Astrocyte (in vitro differentiated cells and primary cell): ENCODE data around the gene USP11. TPM values are rescaled to one million over a fixed set of nuclear protein-coding genes. Genes with fewer than 3 reads are reported as not detected.

Experiments used
- DNase-seq: peaks from one replicate; pipeline ENCODE4 v3.0.0-alpha.2; 2010; ENCODE audit warnings: low read depth
- FAIRE-seq: peaks from 2 replicates; lab custom pipeline; 2011; peaks lifted over from hg19 to GRCh38; lab: Jason Lieb, UNC
- H2AFZ ChIP-seq: 2 replicates; pipeline ENCODE4 v1.6.0; 2012; ENCODE audit warnings: low read depth, low read length, inconsistent platforms
- H3K27ac ChIP-seq: 2 replicates; pipeline ENCODE4 v1.5.1; 2011; ENCODE audit warnings: low read depth, low read length, inconsistent platforms
- H3K27me3 ChIP-seq: 2 replicates; pipeline ENCODE4 v1.6.0; 2011; ENCODE audit warnings: low read length, inconsistent platforms; ENCODE audit not compliant: insufficient read depth
- H3K36me3 ChIP-seq: 2 replicates; pipeline ENCODE4 v1.5.1; 2011; ENCODE audit warnings: low read length, inconsistent platforms; ENCODE audit not compliant: insufficient read depth
- H3K4me1 ChIP-seq: 2 replicates; pipeline ENCODE4 v1.5.1; 2011; ENCODE audit warnings: low read length, inconsistent platforms; ENCODE audit not compliant: insufficient read depth
- H3K4me2 ChIP-seq: 2 replicates; pipeline ENCODE4 v1.6.0; 2012; ENCODE audit warnings: low read length, inconsistent platforms
- H3K4me3 ChIP-seq: 2 replicates; pipeline ENCODE4 v1.5.1; 2011; ENCODE audit warnings: low read depth, mild to moderate bottlenecking, low read length, inconsistent platforms; ENCODE audit not compliant: insufficient read depth
- H3K79me2 ChIP-seq: 2 replicates; pipeline ENCODE4 v1.6.0; 2012; ENCODE audit warnings: mild to moderate bottlenecking, low read length, inconsistent platforms; ENCODE audit not compliant: insufficient read depth
- H3K9ac ChIP-seq: 2 replicates; pipeline ENCODE4 v1.6.0; 2012; ENCODE audit warnings: mild to moderate bottlenecking, low read length, inconsistent platforms
- H3K9me3 ChIP-seq: 2 replicates; pipeline ENCODE4 v1.5.1; 2012; ENCODE audit warnings: low read depth, mild to moderate bottlenecking, low read length, inconsistent platforms; ENCODE audit not compliant: insufficient read depth
- H4K20me1 ChIP-seq: 2 replicates; pipeline ENCODE4 v1.6.0; 2012; ENCODE audit warnings: low read length, inconsistent platforms; ENCODE audit not compliant: insufficient read depth
- H3K27ac Mint-ChIP-seq: one replicate; pipeline ENCODE4 v1.8.0; 2021; ENCODE audit warnings: mild to moderate bottlenecking, mixed read lengths; ENCODE audit not compliant: unreplicated experiment
- H3K27me3 Mint-ChIP-seq: one replicate; pipeline ENCODE4 v1.8.0; 2021; ENCODE audit warnings: low read depth, mixed read lengths; ENCODE audit not compliant: unreplicated experiment
- H3K36me3 Mint-ChIP-seq: one replicate; pipeline ENCODE4 v1.8.0; 2021; ENCODE audit warnings: low read depth, mixed read lengths; ENCODE audit not compliant: unreplicated experiment
- H3K4me1 Mint-ChIP-seq: one replicate; pipeline ENCODE4 v1.8.0; 2021; ENCODE audit warnings: low read depth, mixed read lengths; ENCODE audit not compliant: unreplicated experiment
- H3K4me3 Mint-ChIP-seq: one replicate; pipeline ENCODE4 v1.8.0; 2021; ENCODE audit warnings: mild to moderate bottlenecking, moderate library complexity, mixed read lengths; ENCODE audit not compliant: unreplicated experiment
- H3K9me3 Mint-ChIP-seq: one replicate; pipeline ENCODE4 v1.8.0; 2021; ENCODE audit warnings: mild to moderate bottlenecking, mixed read lengths; ENCODE audit not compliant: unreplicated experiment
- CTCF ChIP-seq: IDR thresholded peaks from 2 replicates; pipeline ENCODE4 v1.5.1; 2011; ENCODE audit warnings: low read depth, mild to moderate bottlenecking, inconsistent platforms, low read length, moderate library complexity; ENCODE audit not compliant: insufficient read depth
- EZH2 ChIP-seq: IDR thresholded peaks from 2 replicates; pipeline ENCODE4 v1.6.1; 2012; ENCODE audit warnings: mild to moderate bottlenecking, low read length, inconsistent platforms; ENCODE audit not compliant: insufficient read depth
- total RNA-seq: library from RNA; stranded (reverse); gene quantifications from 2 replicates; pipeline ENCODE4 v1.2.1, GENCODE V29; 2021

The USP11 gene
- total RNA-seq, 1 donor from 2014 or later, result 75.7 TPM

GRCh38 chrX:47221756-47222155 lies 11.1 kb upstream of the USP11 start:
- Mint-ChIP-seq H3K4me1 (peaks cover 23% of the 10 kb centered on the region), H3K36me3 (peaks cover 7% of the 10 kb centered on the region), H3K27ac (no peak overlapping the region), H3K4me3 (no peak overlapping the region), H3K9me3 (peaks cover 3% of the 10 kb centered on the region), H3K27me3 (no peaks in the 10 kb centered on the region)
- DNase-seq, result no peak
- H3K4me2 ChIP-seq, result peak overlapping the region; percentile 11
- H3K9ac ChIP-seq, result no peak overlapping the region
- TF ChIP-seq EZH2, result no peak
- no peak for TF ChIP-seq CTCF
- H4K20me1 ChIP-seq, result peaks cover 39% of the 10 kb centered on the region
- no peaks in the 10 kb centered on the region for H3K27me3 ChIP-seq
- no peaks in the 10 kb centered on the region for H3K9me3 ChIP-seq
- peaks cover 17% of the 10 kb centered on the region for H3K4me1 ChIP-seq
- peaks cover 8% of the 10 kb centered on the region for H3K36me3 ChIP-seq
- no peak for FAIRE-seq
- no peak overlapping the region for H3K27ac ChIP-seq
- H3K79me2 ChIP-seq, result peaks cover 48% of the 10 kb centered on the region
- H3K4me3 ChIP-seq, result no peak overlapping the region
- no peak overlapping the region for H2AFZ ChIP-seq

- peaks cover 7% of the 10 kb centered on the region for H3K36me3 Mint-ChIP-seq
- H3K4me3 Mint-ChIP-seq, result no peak overlapping the region
- H3K27me3 ChIP-seq, result no peaks in the 10 kb centered on the region
- no peak for TF ChIP-seq CTCF
- no peak for TF ChIP-seq EZH2
- no peak for DNase-seq
- peaks cover 8% of the 10 kb centered on the region for H3K36me3 ChIP-seq
- H3K27me3 Mint-ChIP-seq, result no peaks in the 10 kb centered on the region
- no peak overlapping the region for H3K4me3 ChIP-seq
- peaks cover 34% of the 10 kb centered on the region for H4K20me1 ChIP-seq
- H3K4me2 ChIP-seq, result no peak overlapping the region
- H3K79me2 ChIP-seq, result peaks cover 48% of the 10 kb centered on the region
- no peak overlapping the region for H3K27ac Mint-ChIP-seq
- no peak overlapping the region for H2AFZ ChIP-seq
- peaks cover 15% of the 10 kb centered on the region for H3K4me1 Mint-ChIP-seq
- no peaks in the 10 kb centered on the region for H3K9me3 ChIP-seq
- no peak overlapping the region for H3K9ac ChIP-seq
- no peak for FAIRE-seq
- H3K4me1 ChIP-seq, result peaks cover 10% of the 10 kb centered on the region
- peaks cover 3% of the 10 kb centered on the region for H3K9me3 Mint-ChIP-seq
- H3K27ac ChIP-seq, result no peak overlapping the region
Observed at GRCh38 chrX:47222751-47223350, 10.0 kb upstream of the USP11 start.

- H3K36me3 ChIP-seq, result peaks cover 8% of the 10 kb centered on the region
- H3K36me3 Mint-ChIP-seq, result peaks cover 7% of the 10 kb centered on the region
Observed at GRCh38 chrX:47223476-47224250, 9.1 kb upstream of the USP11 start.

More at GRCh38 chrX:47223476-47224250, 9.1 kb upstream of the USP11 start:
- Histone ChIP-seq H4K20me1 (peaks cover 34% of the 10 kb centered on the region), H2AFZ (no peak overlapping the region), H3K27ac (no peak overlapping the region), H3K79me2 (peaks cover 44% of the 10 kb centered on the region), H3K4me2 (no peak overlapping the region), H3K4me1 (peaks cover 10% of the 10 kb centered on the region), H3K4me3 (no peak overlapping the region), H3K27me3 (no peaks in the 10 kb centered on the region), H3K9me3 (no peaks in the 10 kb centered on the region), H3K9ac (no peak overlapping the region)
- peaks cover 15% of the 10 kb centered on the region for H3K4me1 Mint-ChIP-seq
- H3K9me3 Mint-ChIP-seq, result peaks cover 3% of the 10 kb centered on the region
- no peaks in the 10 kb centered on the region for H3K27me3 Mint-ChIP-seq
- H3K27ac Mint-ChIP-seq, result no peak overlapping the region
- no peak overlapping the region for H3K4me3 Mint-ChIP-seq
- DNase-seq (no peak), FAIRE-seq (no peak)
- TF ChIP-seq EZH2, result no peak
- no peak for TF ChIP-seq CTCF
